Tibial nerve (tissue), 4 donors: ENCODE measurements around the gene ISL2. TPM values are rescaled to one million over a fixed set of nuclear protein-coding genes. Genes with fewer than 3 reads are reported as not detected.

ENCODE experiments used
- DNase-seq, 2 donors: peaks; one replicate each; pipeline ENCODE4 v3.0.0-alpha.2; 2019; ENCODE audit warnings: low spot score in 2 of 2
- H3K27ac ChIP-seq, 4 donors: fragments of 200-600 bp; sonication (generic) in 3 of 4; one replicate each; pipeline ENCODE4 v1.5.1; 2017 to 2019; ENCODE audit warnings: mild to moderate bottlenecking in 1 of 4
- H3K27me3 ChIP-seq, 2 donors: fragments of 200-600 bp; sonication (generic) in 1 of 2; one replicate each; pipeline versions ENCODE4 v1.5.1 to v1.6.0; 2017 to 2019
- H3K36me3 ChIP-seq, 3 donors: fragments of 200-600 bp; sonication (generic); one replicate each; pipeline ENCODE4 v1.5.1; 2018 to 2019
- H3K4me1 ChIP-seq, 4 donors: fragments of 200-600 bp; sonication (generic) in 3 of 4; one replicate each; pipeline ENCODE4 v1.5.1; 2017 to 2019
- H3K4me3 ChIP-seq, 4 donors: fragments of 200-600 bp; sonication (generic) in 3 of 4; one replicate each; pipeline ENCODE4 v1.5.1; 2017 to 2019; ENCODE audit warnings: mild to moderate bottlenecking in 1 of 4, moderate library complexity in 1 of 4
- H3K9me3 ChIP-seq, 4 donors: fragments of 200-600 bp; sonication (generic) in 3 of 4; one replicate each; pipeline ENCODE4 v1.5.1; 2017 to 2019
- CTCF ChIP-seq, 5 experiments: fragments of 200-600 bp in 3 of 5; fragments of 450-650 bp in 2 of 5; sonication (generic) in 3 of 5; IDR thresholded peaks; one replicate each; pipeline ENCODE4 v1.5.1; 2016 to 2019; ENCODE audit warnings: antibody characterized with exemption in 5 of 5, mild to moderate bottlenecking in 3 of 5, moderate library complexity in 2 of 5
- EP300 ChIP-seq, 2 donors: sonication (generic); formaldehyde crosslinking; IDR thresholded peaks; one replicate each; pipeline ENCODE4 v1.6.1; 2017; ENCODE audit warnings: antibody characterized with exemption in 2 of 2, mild to moderate bottlenecking in 1 of 2
- POLR2A ChIP-seq, 2 donors: fragments of 450-650 bp; IDR thresholded peaks; one replicate each; pipeline ENCODE4 v1.6.1; 2017; ENCODE audit warnings: antibody characterized with exemption in 2 of 2, mild to moderate bottlenecking in 2 of 2, moderate library complexity in 2 of 2
- WGBS, 2 donors: methylation state at CpG; one replicate each; pipeline ENCODE4 v1.1.5; 2018; 5-methylcytosine and 5-hydroxymethylcytosine counted together
- total RNA-seq, 4 donors: library from RNA; depleted of rRNA; stranded (reverse); fragments of >200 nt; gene quantifications; one replicate each; pipeline ENCODE4 v1.1.0, GENCODE V29; 2016

Gene ISL2
- total RNA-seq, 4 donors from 2014 or later, result not detected

GRCh38 chr15:76298986-76299385 lies 37.6 kb upstream of the ISL2 start:
- H3K27me3 ChIP-seq, result no peaks in the 10 kb centered on the region
- no peaks in the 10 kb centered on the region for H3K36me3 ChIP-seq
- TF ChIP-seq EP300 (IDR thresholded peaks at IDR 0.05) (no peak), POLR2A (IDR thresholded peaks at IDR 0.05) (no peak), CTCF (IDR thresholded peaks at IDR 0.05) (no peak)
- H3K27ac ChIP-seq, result no peak overlapping the region
- no peak for DNase-seq
- no peaks in the 10 kb centered on the region for H3K9me3 ChIP-seq
- no peak overlapping the region for H3K4me3 ChIP-seq
- peaks cover 0 to 17% (median 0%) of the 10 kb centered on the region in 4 donors for H3K4me1 ChIP-seq
- WGBS, 2 donors, result 79 to 82% methylated on average over 3 of the region's 3 CpGs

GRCh38 chr15:76299786-76300185 lies 36.8 kb upstream of the ISL2 start:
- TF ChIP-seq EP300 (IDR thresholded peaks at IDR 0.05) (no peak), POLR2A (IDR thresholded peaks at IDR 0.05) (no peak), CTCF (IDR thresholded peaks at IDR 0.05) (no peak)
- DNase-seq, result no peak
- Histone ChIP-seq H3K27me3 (no peaks in the 10 kb centered on the region), H3K36me3 (no peaks in the 10 kb centered on the region), H3K27ac (no peak overlapping the region), H3K4me3 (no peak overlapping the region), H3K9me3 (no peaks in the 10 kb centered on the region), H3K4me1 (peaks cover 0 to 17% (median 0%) of the 10 kb centered on the region in 4 donors)
- WGBS, 2 donors, result 85 to 89% methylated on average over 1 of the region's 1 CpG

GRCh38 chr15:76303909-76304308 lies 32.7 kb upstream of the ISL2 start:
- 80 to 91% methylated on average over 1 of the region's 1 CpG for WGBS, 2 donors
- no peak for DNase-seq
- peaks cover 0 to 24% (median 0%) of the 10 kb centered on the region in 4 donors for H3K4me1 ChIP-seq
- H3K36me3 ChIP-seq, result no peaks in the 10 kb centered on the region
- no peaks in the 10 kb centered on the region for H3K27me3 ChIP-seq
- H3K27ac ChIP-seq, result no peak overlapping the region
- H3K9me3 ChIP-seq, result no peaks in the 10 kb centered on the region
- no peak overlapping the region for H3K4me3 ChIP-seq
- TF ChIP-seq CTCF (IDR thresholded peaks at IDR 0.05) (no peak), EP300 (IDR thresholded peaks at IDR 0.05) (no peak), POLR2A (IDR thresholded peaks at IDR 0.05) (no peak)

- no peaks in the 10 kb centered on the region for H3K9me3 ChIP-seq
- H3K27me3 ChIP-seq, result no peaks in the 10 kb centered on the region
- H3K36me3 ChIP-seq, result no peaks in the 10 kb centered on the region
- H3K27ac ChIP-seq, result peak overlapping the region in 1 of 4 donors; percentile 86
- no peak for DNase-seq
- H3K4me1 ChIP-seq, result peaks cover 0 to 27% (median 8%) of the 10 kb centered on the region in 4 donors
- no peak overlapping the region for H3K4me3 ChIP-seq
- TF ChIP-seq CTCF (IDR thresholded peaks at IDR 0.05) (no peak), EP300 (IDR thresholded peaks at IDR 0.05) (no peak), POLR2A (IDR thresholded peaks at IDR 0.05) (no peak)
- WGBS, 2 donors, result 84 to 87% methylated on average over 13 of the region's 13 CpGs
Observed at GRCh38 chr15:76309601-76310330, 26.8 kb upstream of the ISL2 start.

- H3K27ac ChIP-seq, result peak overlapping the region; percentile 46 to 88 (median 86)
- TF ChIP-seq POLR2A (IDR thresholded peaks at IDR 0.05), result no peak
- no peak for TF ChIP-seq EP300 (IDR thresholded peaks at IDR 0.05)
- no peak for TF ChIP-seq CTCF (IDR thresholded peaks at IDR 0.05)
Observed at GRCh38 chr15:76310475-76311099, 26.0 kb upstream of the ISL2 start.

More at GRCh38 chr15:76310475-76311099, 26.0 kb upstream of the ISL2 start:
- no peak for DNase-seq
- no peaks in the 10 kb centered on the region for H3K36me3 ChIP-seq
- peak overlapping the region; percentile 61 to 94 (median 72) for H3K4me3 ChIP-seq
- peaks cover 0 to 25% (median 8%) of the 10 kb centered on the region in 4 donors for H3K4me1 ChIP-seq
- no peaks in the 10 kb centered on the region for H3K9me3 ChIP-seq
- 1 to 2% methylated on average over 13 to 16 of the region's 16 CpGs for WGBS, 2 donors
- H3K27me3 ChIP-seq, result no peaks in the 10 kb centered on the region
